LHCN-M2 (cell line): ENCODE data around the gene P2RY8. TPM values are rescaled to one million over a fixed set of nuclear protein-coding genes. Genes with fewer than 3 reads are reported as not detected.
"Not testable (repeated sequence)": the region's sequence is repeated elsewhere in the genome, so short reads cannot be mapped to it uniquely, and the experiment has no call there.

ENCODE experiments used
- DNase-seq: peaks from one replicate; pipeline ENCODE4 v3.0.0-alpha.2; 2012; ENCODE audit warnings: low read depth
- polyA plus RNA-seq: library from polyadenylated mRNA; unstranded; fragments of >200 nt; gene quantifications from one replicate; pipeline ENCODE4 v1.2.1, GENCODE V29; 2012; ENCODE audit warnings: missing spikeins
- total RNA-seq: library from RNA; depleted of rRNA; stranded (reverse); fragments of >200 nt; gene quantifications from 2 replicates; pipeline ENCODE4 v1.2.3, GENCODE V29; 2014; rRNA removed

The P2RY8 gene
- total RNA-seq: under 0.01 TPM in 1 of 2 replicates, not detected in the other
- not detected for polyA plus RNA-seq

- peak; percentile 39 for DNase-seq
Observed at GRCh38 chrX:1537031-1537715, at the start of gene P2RY8. P2RY8 (minus strand) TSS chrX:1537185; CDS start chrX:1466558, 70,627 bp downstream.

- no peak for DNase-seq
Observed at GRCh38 chrX:1584237-1585011, 47.4 kb upstream of the P2RY8 start.

- no peak for DNase-seq
Observed at GRCh38 chrX:1582686-1583437, 45.9 kb upstream of the P2RY8 start.

- peak; percentile 54 for DNase-seq
Observed at GRCh38 chrX:1581132-1581531, 44.1 kb upstream of the P2RY8 start.

GRCh38 chrX:1578511-1579173, 41.7 kb upstream of the P2RY8 start:
- no peak for DNase-seq

GRCh38 chrX:1577845-1578244, 40.9 kb upstream of the P2RY8 start:
- DNase-seq: no peak

GRCh38 chrX:1576201-1576992, 39.4 kb upstream of the P2RY8 start:
- no peak for DNase-seq

- DNase-seq: not testable (repeated sequence)
Observed at GRCh38 chrX:1574181-1574580, 37.2 kb upstream of the P2RY8 start.

- no peak for DNase-seq
Observed at GRCh38 chrX:1564750-1565683, 28.0 kb upstream of the P2RY8 start.

GRCh38 chrX:1564077-1564476, 27.1 kb upstream of the P2RY8 start:
- DNase-seq: not testable (repeated sequence)

GRCh38 chrX:1561164-1561563, 24.2 kb upstream of the P2RY8 start:
- no peak for DNase-seq

- no peak for DNase-seq
Observed at GRCh38 chrX:1558761-1559468, 21.9 kb upstream of the P2RY8 start.

GRCh38 chrX:1557442-1557841, 20.5 kb upstream of the P2RY8 start:
- DNase-seq: not testable (repeated sequence)

- no peak for DNase-seq
Observed at GRCh38 chrX:1555370-1555769, 18.4 kb upstream of the P2RY8 start.

- no peak for DNase-seq
Observed at GRCh38 chrX:1554469-1555210, 17.7 kb upstream of the P2RY8 start.

- no peak for DNase-seq
Observed at GRCh38 chrX:1551959-1552546, 15.1 kb upstream of the P2RY8 start.

GRCh38 chrX:1546691-1547251, 9.8 kb upstream of the P2RY8 start:
- no peak for DNase-seq
